GM18502 (cell line): ENCODE measurements around the gene CWC27.

Source experiments
- ATAC-seq: cut with Tn5 transposase; IDR thresholded peaks from one replicate; pipeline ENCODE4 v1.9.1; 2021; ENCODE audit warnings: mild to moderate bottlenecking; ENCODE audit not compliant: unreplicated experiment, poor library complexity

The CWC27 gene

DNA sequence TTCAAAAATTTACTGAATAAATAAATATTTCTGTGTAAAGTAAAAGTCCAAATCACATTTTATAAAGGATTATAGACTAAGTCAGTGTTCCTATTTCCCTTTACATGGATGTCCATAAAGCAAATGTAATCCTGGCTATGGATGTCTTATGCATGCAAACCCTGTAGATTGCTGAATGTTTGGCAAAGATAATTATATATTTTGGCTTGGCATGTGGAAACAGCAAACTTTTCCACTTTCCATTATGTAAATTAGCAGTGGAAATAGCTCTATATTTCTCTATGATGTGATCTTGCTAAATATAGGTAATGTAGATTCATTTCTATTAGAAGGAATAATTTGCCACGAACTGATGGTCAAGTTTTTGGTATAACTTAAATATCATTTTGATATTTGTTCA is 66.5 kb downstream of the CWC27 start:
- no peak for ATAC-seq

DNA sequence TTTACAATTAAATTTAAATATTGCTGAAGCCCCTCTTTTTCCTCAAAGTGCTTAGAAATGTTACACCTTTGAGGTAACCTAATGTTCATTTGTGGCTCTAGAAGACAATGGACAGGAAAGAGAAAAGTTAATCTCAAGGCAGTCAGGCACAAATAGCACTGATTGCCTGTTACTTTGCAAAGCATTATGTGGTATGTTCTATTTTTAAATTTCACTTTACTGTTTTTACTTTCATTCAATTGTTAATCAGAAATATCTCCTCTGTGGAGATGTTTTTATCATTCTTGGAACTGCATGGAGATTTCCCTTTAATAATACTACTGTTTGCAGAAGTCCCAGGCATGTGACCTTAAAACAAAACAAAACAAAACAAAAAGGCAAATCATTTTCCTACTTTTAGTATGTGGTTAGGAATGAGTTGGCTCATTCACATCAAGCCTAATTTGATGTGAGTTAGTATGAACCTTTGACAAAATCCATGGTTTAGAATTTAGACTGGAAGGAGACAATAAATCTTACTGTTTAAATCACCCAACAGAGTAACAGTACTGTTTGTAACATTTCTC is 67.5 kb downstream of the CWC27 start:
- ATAC-seq: no peak

DNA sequence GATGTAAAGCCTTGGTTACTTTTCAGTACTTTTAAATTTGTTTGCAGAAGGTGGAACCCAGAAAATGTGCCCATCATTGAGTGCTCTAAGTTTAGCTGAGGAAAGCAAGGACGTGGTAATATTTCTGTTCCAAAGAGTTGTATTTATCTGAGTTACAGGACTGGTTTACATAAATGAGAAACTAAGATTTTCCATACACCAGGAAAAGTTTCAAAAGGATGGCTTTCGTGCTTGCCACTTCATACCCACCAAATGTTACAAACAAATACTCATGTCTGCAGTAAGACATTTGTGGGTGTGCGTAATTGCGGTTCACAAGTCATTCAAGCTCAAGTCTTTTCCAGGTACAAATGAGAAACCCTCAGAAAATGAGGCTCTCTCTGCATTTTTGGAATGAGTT is 68.1 kb downstream of the CWC27 start:
- no peak for ATAC-seq

DNA sequence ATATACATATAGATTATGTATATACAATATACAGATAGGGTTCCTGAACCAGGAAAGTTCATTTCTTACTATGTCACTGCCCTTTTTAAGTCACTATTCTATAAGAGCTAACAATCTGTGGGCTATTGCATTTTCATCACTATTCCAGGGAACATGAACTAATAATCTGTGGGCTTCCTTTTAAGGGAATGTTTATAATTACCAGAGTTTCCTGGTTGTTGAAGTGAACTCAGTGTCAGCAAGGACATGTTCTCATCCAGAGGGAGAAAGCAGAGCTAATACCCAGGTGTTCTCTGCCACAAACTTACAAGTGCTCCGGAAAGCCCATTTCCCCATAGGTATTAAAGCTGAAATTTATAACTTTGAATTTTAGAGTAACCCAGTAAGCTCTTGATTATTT is 69.6 kb downstream of the CWC27 start:
- no peak for ATAC-seq

DNA sequence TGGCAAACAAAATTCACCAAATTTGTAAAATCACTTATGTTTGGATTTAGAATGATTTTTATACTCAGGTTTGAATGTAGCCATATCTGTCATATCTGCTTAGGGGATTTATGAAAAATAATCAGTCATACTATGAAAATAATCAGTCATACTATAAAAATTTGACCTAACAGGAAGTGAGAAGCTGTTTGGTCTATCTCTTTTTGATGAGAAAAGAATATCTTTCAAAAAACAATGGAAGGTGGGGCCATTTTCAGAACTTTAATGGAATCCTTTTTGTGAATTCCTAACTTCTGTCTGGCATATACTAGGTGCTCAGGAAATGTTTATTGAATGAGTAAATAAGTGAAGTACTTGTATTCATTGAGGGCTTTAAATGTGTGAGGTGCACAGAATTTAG is 70.1 kb downstream of the CWC27 start:
- ATAC-seq: no peak

DNA sequence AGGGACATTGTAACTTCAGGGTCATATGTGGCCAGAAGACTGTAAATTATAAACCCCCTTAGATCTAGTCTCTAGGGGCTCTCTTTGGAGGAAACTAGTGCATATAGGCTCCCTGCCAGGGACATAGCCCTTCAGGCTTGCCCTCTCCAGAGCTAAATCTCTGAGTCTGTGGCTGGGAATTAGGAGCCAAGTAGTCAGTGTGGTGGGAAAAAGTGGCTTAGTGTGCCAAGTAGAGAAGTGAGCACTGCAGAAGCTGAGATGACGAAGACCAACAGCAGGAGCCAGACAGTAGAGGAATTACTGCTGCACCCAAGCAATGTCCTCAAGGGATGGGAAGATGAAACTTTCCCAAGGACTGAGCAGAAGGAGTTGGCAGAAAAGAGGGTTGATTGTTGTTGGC is 71.2 kb downstream of the CWC27 start:
- ATAC-seq: no peak

DNA sequence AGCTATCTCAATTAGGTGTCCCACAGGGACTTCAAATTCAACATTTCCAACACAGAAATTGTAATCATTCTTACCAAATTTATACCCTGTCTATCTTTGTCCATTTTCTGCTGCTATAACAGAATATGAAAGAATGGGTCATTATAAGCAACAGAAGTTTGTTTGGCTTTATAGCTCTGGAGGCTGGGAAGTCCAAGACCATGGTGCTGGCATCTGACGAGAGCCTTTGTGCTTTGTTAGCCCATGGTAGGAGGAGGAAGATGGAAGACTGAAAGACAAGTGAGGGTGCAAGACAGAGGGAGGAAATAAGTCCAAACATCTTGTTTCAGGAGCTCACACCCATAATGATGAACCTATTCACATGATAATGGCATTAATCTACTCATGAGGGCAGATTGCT is 72.2 kb downstream of the CWC27 start:
- no peak for ATAC-seq

DNA sequence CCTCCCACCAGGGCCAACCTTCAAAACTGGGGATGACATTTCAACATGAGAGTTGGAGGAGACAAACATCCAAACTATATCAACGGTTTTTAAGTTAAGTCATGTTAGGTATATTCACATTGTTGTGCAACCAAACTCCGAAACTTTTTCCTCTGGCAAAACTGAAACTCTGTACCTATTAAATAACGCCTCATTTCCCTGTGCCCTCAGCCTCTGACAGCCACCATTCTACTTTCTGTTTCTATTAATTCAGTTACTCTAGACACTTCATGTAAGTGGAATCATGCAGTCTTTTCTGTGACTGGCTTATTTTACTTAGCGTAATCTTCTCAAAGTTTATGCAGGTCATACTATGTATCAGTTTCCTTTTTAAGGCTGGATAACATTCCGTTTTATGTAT is 85.0 kb downstream of the CWC27 start:
- no peak for ATAC-seq

DNA sequence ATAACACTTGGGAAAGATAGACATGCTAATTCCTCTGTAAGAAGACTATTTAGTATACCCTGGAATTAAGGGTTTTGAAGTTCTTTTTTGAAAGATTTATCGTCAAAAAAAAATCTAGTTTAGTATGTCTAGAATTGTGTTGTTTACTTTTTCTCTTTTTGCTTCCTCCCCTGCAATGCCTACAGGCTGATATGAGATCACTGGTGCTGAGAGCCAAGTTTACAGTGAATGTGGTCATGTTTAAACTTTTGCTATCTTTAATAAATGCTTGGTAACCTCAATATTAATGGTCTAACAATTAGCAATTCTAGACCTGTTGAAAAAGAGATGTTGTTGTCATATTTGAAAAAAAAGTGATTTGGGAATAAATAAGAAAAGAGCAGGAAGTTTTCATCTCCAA is 86.1 kb downstream of the CWC27 start:
- ATAC-seq: no peak

DNA sequence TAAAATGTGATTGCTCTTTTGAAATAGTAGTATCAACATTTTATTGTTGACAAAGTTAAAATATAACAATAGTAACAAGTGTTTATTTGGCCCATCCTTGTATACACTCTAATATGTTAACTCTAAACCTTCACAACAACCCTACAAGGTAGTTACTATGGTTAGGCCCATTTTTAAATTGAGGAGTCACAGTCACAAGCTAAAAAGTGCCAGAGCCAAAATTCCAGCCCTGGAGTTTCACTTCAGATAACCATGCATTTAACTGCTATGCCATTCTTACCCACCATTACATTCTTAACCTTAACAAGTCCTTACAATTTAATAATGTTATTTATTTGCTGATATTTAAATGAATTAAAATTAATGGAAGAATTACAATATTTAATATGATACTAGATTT is 91.2 kb downstream of the CWC27 start:
- no peak for ATAC-seq

DNA sequence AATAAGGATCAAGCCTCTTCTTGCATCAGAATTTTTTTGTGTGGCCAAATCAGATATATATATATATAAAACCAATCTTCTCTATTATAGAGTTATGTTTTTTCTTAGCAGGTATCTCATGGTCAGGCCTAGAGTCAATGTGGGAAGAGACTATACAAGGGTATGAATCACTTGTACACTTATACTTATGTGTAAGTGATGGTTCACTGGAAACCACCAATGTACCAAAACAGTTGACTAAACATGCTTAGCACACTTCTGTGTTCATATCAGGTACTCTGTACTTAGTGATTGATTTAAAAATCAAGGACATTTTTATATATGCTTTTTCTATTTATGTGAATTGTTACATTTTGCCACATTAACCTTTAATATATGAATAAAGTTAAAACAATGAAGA is 92.6 kb downstream of the CWC27 start:
- ATAC-seq: no peak

DNA sequence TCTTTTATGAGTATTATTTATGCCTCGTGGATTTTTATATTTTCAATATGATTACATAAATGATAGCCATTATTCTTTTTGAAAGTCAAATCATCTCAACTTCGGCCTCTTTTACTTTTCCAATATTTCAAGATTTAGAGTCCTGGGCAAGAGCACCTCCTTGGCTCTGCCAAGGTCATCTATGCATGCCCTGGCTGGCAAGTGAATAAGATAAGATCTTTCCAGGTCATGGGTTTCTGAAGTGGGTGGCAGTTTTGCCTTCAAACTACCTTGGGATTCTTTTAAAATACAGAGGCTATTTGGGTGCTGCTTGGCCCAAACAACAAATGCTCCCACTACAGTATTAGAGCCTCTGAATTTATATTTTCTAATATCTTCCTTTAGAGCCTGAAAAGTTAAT is 95.4 kb downstream of the CWC27 start:
- no peak for ATAC-seq

DNA sequence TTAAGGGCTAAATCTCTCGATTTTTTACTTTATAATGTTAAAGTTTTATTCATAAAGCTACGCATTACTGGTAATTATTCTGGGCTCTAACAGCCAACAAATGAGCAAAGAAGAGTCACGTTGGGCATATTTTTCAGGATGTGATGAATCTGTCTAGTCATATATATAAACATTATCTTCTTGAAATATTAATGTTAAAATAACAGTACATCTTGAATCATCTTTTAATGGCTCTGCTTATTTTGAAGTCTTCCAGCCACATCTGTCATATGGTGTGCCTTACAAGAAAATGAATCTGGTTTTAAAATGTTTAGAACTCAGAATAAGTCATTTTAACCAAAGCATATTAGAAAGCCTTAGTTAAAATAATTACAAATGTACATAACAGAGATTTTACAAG is 96.9 kb downstream of the CWC27 start:
- ATAC-seq: no peak

DNA sequence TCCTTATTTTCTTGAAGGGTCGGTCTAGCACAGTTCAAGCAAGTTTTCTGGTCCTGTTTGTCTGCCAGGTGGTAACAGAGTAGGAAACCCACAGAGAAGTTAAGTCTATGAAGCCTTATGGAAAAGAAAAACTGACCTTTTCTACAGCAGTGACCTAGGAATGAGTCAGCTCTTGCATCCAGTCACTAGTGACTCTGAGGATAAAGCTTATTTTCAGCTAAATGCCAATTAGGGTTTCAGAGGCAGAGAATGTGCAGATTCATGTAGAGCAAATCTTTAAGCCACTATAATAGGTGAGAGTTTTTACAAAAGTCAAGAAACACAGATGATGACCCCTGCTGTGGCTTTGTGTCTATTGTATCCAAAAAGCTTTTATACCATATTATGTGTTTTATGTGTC is 100.7 kb downstream of the CWC27 start:
- ATAC-seq: no peak

DNA sequence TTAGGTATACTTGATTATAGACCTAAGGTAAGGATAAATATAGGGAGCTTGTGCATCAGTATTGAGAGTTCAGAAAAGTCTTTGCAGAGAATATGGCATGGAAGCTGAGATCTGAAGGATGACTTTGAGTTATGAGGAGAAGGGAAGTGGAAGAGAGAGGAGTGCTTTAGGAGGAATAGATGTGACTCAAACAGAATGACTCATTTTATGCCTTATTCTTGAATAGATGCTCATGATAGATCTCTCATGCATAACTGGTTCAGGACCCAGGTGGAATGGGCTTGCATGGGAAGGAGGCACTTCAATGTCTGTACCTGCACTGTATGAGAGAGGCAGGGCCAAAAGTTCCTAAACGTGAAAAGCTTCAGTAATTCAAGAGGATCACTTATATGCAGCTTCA is 103.3 kb downstream of the CWC27 start:
- no peak for ATAC-seq

DNA sequence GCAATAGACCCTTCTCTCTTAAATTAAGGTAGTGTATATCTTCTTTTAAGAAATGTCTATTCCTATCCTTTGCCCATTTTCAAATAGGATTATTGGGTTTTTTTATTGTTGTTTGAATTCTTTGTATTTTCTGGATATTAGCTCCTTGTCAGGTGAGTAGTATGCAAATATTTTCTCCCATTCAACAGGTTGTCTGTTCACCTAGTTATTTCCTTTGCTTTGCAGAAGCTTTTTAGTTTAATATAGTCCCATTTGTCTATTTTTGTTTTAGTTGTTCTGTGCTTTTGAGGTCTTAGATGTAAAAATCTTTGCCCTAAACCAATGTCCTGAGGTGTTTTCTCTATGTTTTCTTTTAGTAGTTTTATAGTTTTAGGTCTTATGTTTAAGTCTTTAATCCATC is 104.7 kb downstream of the CWC27 start:
- no peak for ATAC-seq

DNA sequence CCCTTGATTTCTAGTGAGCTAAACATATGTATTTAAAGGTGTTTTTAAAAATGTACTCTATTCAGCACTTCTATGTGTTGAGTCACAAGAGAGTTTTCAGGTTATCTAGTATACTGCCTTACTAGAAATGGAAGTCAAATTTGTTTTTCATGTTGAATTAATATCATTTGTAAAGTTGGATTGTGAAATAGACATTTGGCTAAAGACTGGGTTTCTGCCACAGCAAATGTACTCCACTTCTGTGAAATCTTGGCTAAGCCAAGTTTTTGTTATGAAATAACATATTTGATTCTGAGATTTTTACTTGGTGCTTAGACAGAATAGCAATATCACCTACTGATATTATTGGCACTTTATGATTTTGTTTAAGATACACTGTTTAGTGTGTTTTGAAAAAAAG is 106.0 kb downstream of the CWC27 start:
- no peak for ATAC-seq

DNA sequence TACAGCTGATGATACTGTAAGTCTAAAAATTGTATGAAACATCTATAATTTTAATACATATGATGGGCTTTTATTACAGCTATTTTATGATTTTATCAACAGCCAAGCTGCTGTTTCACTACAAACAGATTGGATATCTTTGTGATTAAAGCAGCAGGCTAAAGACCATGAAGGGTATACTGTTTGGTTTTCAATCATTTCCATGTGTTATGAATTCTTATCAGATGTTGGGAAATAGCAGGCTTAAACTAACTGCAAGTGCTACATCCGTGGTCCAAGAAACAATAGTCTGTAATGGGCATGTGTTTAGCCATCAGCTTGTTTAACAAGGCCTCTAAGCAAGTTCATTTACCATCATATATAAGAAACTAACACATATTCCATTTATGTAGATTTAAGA is 107.5 kb downstream of the CWC27 start:
- ATAC-seq: no peak

DNA sequence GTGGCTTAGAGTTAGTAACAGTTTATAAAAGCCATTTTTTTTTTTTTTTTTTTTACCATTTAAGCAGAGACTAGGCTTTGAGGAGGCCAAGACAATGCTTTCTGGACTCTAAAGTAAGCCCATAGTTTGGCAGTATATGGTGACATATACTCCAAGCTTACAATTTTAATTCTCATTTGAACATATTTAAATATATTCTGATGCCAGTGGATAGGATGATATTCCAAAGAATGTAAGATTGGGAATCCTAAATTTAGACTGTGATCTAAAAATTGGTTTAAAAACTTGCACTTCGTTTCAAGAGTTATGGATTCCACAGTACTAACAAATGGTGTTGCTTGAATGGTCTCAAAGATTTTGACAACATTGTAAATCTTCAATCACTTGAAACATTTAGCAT is 112.1 kb downstream of the CWC27 start:
- no peak for ATAC-seq

DNA sequence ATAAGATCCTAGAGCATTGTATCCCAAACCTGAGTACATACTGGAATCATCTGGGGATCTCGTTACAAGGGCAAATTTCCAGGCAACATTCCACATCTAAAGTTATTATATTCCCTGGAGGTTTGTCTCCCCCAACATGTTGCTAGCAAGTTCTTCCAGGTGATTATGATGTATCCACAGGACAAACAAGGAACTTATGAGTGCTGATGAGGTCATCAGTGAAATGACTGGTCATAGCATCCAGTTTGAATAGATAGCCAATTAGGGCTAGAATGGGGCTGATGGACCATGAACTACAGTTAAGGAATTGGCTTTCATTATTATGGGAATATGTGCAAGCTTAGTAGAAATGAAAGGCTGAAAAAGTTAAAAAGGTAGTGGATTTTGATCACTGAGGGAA is 115.2 kb downstream of the CWC27 start:
- no peak for ATAC-seq

DNA sequence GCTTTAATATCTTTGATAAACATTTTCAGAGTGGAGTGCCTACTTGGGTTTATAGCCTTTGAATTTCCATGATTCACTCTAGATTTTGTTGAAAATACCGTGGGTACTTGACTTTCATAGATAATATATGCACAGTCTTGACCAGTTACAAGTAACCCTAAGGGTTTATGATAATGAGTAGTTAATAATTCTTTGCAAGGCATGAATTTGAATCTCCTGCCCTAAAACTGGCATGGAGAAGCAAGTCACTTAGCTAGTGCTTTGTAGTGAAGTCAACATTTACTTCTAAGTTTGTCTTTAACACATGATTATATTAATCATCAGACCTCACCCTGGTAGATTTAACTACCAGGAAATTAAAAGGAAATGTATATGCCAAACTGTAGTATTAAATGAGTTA is 115.8 kb downstream of the CWC27 start:
- no peak for ATAC-seq

DNA sequence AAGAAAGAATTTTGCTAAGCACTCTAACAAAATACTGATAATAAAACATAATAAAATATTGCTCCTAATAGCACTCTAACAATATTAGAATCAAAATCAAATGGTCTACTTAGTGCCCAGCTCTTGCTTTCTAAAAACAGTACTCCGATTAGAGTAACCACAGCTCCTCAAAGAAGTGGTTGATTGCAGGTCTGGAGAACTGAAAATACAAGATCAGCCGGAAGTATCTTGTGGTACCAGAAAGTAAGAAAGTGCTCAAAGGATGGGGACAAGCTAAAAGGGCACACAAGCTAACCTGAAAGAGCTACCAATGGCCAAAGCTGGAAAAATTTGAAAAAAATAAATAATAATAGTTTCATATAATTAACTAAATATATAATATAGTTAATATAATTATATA is 119.2 kb downstream of the CWC27 start:
- ATAC-seq: peak; percentile 47

DNA sequence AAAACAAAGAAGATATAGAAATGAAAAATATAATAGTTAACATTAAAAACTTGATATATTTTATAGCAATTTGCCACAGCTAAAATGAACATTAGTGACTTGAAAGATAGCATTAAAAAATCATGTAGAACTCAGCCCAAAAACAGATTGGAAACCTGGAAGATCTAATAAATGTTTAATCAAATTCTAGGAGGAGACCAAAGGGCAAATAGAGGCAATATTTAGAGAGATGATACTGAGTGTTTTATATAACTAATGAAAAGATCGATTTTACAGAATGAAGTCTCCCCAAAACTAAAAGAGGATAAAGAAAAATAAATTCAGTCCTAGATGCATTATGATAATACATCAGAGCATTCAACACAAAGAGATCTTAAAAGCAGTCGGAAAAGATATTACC is 127.0 kb downstream of the CWC27 start:
- ATAC-seq: no peak
